ENCODE results near the gene SPG7. TPM values are rescaled to one million over a fixed set of nuclear protein-coding genes. Genes with fewer than 3 reads are reported as not detected.
A peak's percentile ranks its signal among the peaks of the same experiment; 100 is the strongest.

Gene SPG7
- total and polyA plus RNA-seq, 8 donors = 25.7 to 212 (median 51.1) TPM

DNA sequence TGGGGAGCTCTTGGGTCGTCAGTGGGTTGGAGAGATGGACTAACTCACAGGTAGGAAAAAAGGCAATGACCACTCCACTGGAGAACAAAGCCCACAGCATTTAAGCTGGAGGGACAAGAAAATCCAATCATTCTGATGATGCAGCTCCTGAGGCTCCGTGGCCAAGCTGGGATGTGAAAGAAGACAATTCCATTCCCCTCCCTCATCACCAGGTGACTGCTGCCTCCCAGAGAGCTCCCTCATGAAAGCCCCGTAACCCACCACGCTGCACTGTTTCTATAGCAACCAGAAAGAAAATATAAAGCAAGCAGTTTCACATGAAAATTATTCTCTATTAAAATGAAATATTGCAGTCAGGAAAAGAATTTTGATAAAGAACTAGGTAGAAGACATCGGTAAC, 33.1 kb upstream of the SPG7 start:
- WGBS, 2 donors = 64 to 81% methylated on average over 5 of the region's 5 CpGs
- no peak overlapping the region for H3K27ac ChIP-seq
- H3K27me3 ChIP-seq = no peaks in the 10 kb centered on the region
- no peaks in the 10 kb centered on the region for H3K36me3 ChIP-seq
- H3K4me1 ChIP-seq = peaks cover 3 to 55% (median 4%) of the 10 kb centered on the region in 3 donors
- intact Hi-C loops (cut with DNase I) = no loop called here
- DNase-seq (peak in 1 of 6 donors; percentile 8), ATAC-seq (no peak), FAIRE-seq (no peak)
- no peak overlapping the region for H3K4me3 ChIP-seq
- TF ChIP-seq, protein P1, sequence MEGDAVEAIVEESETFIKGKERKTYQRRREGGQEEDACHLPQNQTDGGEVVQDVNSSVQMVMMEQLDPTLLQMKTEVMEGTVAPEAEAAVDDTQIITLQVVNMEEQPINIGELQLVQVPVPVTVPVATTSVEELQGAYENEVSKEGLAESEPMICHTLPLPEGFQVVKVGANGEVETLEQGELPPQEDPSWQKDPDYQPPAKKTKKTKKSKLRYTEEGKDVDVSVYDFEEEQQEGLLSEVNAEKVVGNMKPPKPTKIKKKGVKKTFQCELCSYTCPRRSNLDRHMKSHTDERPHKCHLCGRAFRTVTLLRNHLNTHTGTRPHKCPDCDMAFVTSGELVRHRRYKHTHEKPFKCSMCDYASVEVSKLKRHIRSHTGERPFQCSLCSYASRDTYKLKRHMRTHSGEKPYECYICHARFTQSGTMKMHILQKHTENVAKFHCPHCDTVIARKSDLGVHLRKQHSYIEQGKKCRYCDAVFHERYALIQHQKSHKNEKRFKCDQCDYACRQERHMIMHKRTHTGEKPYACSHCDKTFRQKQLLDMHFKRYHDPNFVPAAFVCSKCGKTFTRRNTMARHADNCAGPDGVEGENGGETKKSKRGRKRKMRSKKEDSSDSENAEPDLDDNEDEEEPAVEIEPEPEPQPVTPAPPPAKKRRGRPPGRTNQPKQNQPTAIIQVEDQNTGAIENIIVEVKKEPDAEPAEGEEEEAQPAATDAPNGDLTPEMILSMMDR (IDR thresholded peaks at IDR 0.05) = no peak
- H3K9me3 ChIP-seq = no peaks in the 10 kb centered on the region

DNA sequence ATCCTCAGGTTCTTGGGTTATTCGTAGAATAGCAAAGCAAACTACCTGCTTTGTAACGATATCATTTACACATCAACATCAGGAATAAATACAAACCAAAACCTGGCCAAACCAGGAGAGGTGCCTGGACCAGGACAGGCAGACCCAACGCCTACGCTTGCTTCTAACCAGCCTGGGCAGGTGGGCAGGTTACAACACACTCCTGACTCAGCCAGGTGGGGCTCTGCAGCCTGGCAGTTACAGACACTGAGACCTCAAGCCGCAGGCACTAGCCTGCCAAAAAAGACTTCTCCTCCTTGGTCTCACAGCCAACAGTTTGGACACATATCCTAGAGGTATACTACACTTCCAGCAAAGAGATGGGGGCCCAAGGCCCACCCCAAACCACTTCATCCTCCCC, 31.8 kb upstream of the SPG7 start:
- Histone ChIP-seq H3K9me3 (no peaks in the 10 kb centered on the region), H3K27ac (no peak overlapping the region), H3K36me3 (no peaks in the 10 kb centered on the region), H3K4me3 (no peak overlapping the region), H3K27me3 (no peaks in the 10 kb centered on the region), H3K4me1 (peaks cover 5 to 53% (median 6%) of the 10 kb centered on the region in 3 donors)
- no peak for FAIRE-seq
- TF ChIP-seq, protein P1 (IDR thresholded peaks at IDR 0.05) = no peak
- peak in 1 of 6 donors; percentile 37 for DNase-seq
- intact Hi-C loops (cut with DNase I) = no loop called here
- WGBS, 2 donors = 40 to 43% methylated on average over 5 of the region's 5 CpGs
- peak; percentile 45 to 65 (median 60) for ATAC-seq

DNA sequence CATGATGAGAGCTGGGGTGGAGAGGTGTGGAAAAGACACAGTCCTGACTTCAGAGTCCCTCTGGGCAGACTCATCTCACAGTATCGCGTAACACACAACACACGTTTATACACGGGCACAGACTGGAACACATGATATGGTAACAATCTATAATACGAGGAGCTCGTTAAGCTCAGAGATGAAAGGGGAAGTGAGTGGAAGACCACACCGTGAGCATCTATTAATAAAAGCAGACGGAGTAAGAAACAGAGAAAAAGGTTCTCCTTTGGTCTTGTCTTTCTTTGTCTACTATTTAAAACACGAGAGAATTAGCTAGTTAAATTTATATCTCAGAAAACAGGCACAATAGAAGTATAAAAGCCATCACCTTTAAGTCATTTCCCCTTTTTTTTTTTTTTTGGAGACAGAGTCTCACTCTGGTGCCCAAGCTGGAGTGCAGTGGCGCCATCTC, 31.4 kb upstream of the SPG7 start:
- 72 to 79% methylated on average over 10 of the region's 10 CpGs for WGBS, 2 donors

DNA sequence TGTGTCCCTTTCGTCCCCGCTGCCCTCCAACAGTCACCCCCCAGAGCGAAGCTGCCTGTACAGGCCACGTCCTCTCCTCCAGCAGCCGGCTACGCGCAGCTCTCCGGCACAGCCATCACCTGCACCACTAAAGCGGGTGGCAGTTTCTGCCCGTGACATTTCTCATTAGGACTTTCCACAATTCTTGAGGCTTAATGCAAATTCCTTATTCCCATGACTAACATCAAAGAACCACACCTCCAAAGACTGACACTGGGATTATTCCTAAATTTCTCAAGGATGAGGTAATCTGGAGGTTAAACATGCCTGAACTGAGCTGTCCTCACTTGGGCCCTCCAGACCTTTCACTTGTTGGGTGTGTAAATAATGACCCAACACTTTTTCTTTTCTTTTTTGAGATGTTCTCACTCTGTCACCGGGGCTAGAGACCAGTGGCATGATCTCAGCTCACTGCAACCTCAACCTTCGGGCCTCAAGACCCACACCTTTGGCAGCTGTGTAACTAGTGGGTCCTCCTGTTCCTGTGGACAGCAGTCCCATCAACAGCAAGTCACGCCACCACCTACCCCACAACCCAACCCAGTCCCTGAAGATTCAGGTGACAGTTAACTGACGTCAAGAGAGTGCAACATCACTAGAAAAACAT, 29.5 kb upstream of the SPG7 start:
- no peak overlapping the region for H3K4me3 ChIP-seq
- no peaks in the 10 kb centered on the region for H3K27me3 ChIP-seq
- TF ChIP-seq, protein P1 (IDR thresholded peaks at IDR 0.05) = no peak
- 87 to 89% methylated on average over 14 of the region's 14 CpGs for WGBS, 2 donors
- DNase-seq (peak in 1 of 6 donors; percentile 18), FAIRE-seq (no peak), ATAC-seq (peak in 1 of 4 donors; percentile 20)
- H3K36me3 ChIP-seq = no peaks in the 10 kb centered on the region
- peaks cover 16 to 55% (median 17%) of the 10 kb centered on the region in 3 donors for H3K4me1 ChIP-seq
- H3K9me3 ChIP-seq = no peaks in the 10 kb centered on the region
- intact Hi-C loops (cut with DNase I) = no loop called here
- H3K27ac ChIP-seq = no peak overlapping the region

More for the DNA sequence above, 31.4 kb upstream of the SPG7 start:
- Histone ChIP-seq H3K4me3 (no peak overlapping the region), H3K4me1 (peaks cover 9 to 56% (median 11%) of the 10 kb centered on the region in 3 donors), H3K27me3 (no peaks in the 10 kb centered on the region), H3K9me3 (no peaks in the 10 kb centered on the region), H3K27ac (no peak overlapping the region), H3K36me3 (no peaks in the 10 kb centered on the region)
- intact Hi-C loops (cut with DNase I) = no loop called here
- TF ChIP-seq, protein P1 (IDR thresholded peaks at IDR 0.05) = no peak
- no peak for FAIRE-seq
- ATAC-seq = no peak
- DNase-seq = no peak

DNA sequence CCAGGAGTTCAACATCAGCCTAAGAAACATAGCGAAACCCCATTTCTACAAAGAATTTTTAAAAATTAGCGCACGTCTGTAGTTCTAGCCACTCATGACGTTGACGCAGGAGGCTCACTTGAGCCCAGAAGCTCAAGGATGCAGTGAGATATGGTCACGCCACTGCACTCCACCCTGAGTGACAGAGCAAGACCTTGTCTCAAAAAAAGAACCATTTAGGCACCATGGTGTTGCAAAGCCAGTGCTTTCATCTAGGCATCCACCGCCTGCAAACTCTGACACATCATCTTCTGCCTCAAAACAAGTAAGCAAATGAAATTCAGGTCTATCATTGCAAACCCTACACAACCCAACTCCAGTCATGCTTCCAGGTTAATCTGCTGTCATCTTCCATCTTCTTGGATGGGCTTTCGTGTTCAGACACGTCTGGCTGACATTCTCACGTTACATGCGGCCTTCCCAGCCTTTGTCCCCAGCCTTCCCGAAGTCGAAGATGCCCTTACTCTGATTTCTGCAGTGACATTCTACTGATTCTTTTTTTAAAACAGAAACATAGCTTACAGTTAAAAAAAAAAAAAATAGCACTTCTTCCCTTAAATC, 26.7 kb upstream of the SPG7 start:
- no peaks in the 10 kb centered on the region for H3K36me3 ChIP-seq
- peak overlapping the region in 1 of 4 donors; percentile 13 for H3K27ac ChIP-seq
- DNase-seq = peak in 1 of 6 donors; percentile 1
- no peaks in the 10 kb centered on the region for H3K9me3 ChIP-seq
- intact Hi-C loops (cut with DNase I) = no loop called here
- H3K4me3 ChIP-seq = no peak overlapping the region
- no peak for FAIRE-seq
- ATAC-seq = no peak
- TF ChIP-seq, protein P1 (IDR thresholded peaks at IDR 0.05) = no peak
- peaks cover 23 to 58% (median 37%) of the 10 kb centered on the region in 3 donors for H3K4me1 ChIP-seq
- WGBS, 2 donors = 78 to 81% methylated on average over 13 of the region's 13 CpGs
- no peaks in the 10 kb centered on the region for H3K27me3 ChIP-seq

Data from pancreas (tissue), 10 donors.